GM23338 (cell line): ENCODE data around the gene SYT7. TPM values are rescaled to one million over a fixed set of nuclear protein-coding genes. Genes with fewer than 3 reads are reported as not detected.

Source experiments
- ATAC-seq: fragments of 200-7000 bp; cut with Tn5 transposase; 3 replicates; pipeline ENCODE4 v1.9.1; 2020
- DNase-seq: peaks from one replicate; pipeline ENCODE4 v3.0.0-alpha.2; 2015; ENCODE audit warnings: low spot score
- H2AFZ ChIP-seq: fragments of 200-600 bp; sonication (generic); 2 replicates; pipeline ENCODE4 v1.8.0; 2016; ENCODE audit warnings: antibody characterized with exemption, mild to moderate bottlenecking, moderate library complexity
- H3F3A ChIP-seq: fragments of 200-600 bp; sonication (generic); replicated peaks from 2 replicates; pipeline ENCODE4 v1.8.0; 2017; ENCODE audit warnings: antibody characterized with exemption, mixed run types, low read depth
- H3K27ac ChIP-seq: fragments of 200-600 bp; sonication (generic); 2 replicates; pipeline ENCODE4 v1.6.1; 2016; ENCODE audit warnings: low read depth
- H3K27me3 ChIP-seq: fragments of 200-600 bp; sonication (generic); 2 replicates; pipeline ENCODE4 v1.8.0; 2016; ENCODE audit warnings: mild to moderate bottlenecking, mixed run types, moderate library complexity; ENCODE audit not compliant: insufficient read depth
- H3K36me3 ChIP-seq: fragments of 200-600 bp; sonication (generic); 2 replicates; pipeline ENCODE4 v1.8.0; 2016; ENCODE audit warnings: mild to moderate bottlenecking; ENCODE audit not compliant: insufficient read depth
- H3K4me1 ChIP-seq: fragments of 200-600 bp; sonication (generic); 2 replicates; pipeline ENCODE4 v1.8.0; 2016; ENCODE audit warnings: mild to moderate bottlenecking, moderate library complexity; ENCODE audit not compliant: insufficient read depth
- H3K4me2 ChIP-seq: fragments of 200-600 bp; sonication (generic); 2 replicates; pipeline ENCODE4 v1.7.1; 2017; ENCODE audit warnings: mixed run types
- H3K4me3 ChIP-seq: fragments of 200-600 bp; sonication (generic); 2 replicates; pipeline ENCODE4 v1.6.1; 2016; ENCODE audit warnings: mixed run types
- H3K79me2 ChIP-seq: fragments of 200-600 bp; sonication (generic); replicated peaks from 2 replicates; pipeline ENCODE4 v1.8.0; 2017; ENCODE audit warnings: mild to moderate bottlenecking; ENCODE audit not compliant: insufficient read depth
- H3K9me2 ChIP-seq: fragments of 200-600 bp; sonication (generic); 2 replicates; pipeline ENCODE4 v1.8.0; 2017; ENCODE audit not compliant: insufficient read depth
- H4K20me1 ChIP-seq: fragments of 200-600 bp; sonication (generic); replicated peaks from 2 replicates; pipeline ENCODE4 v1.8.0; 2017; ENCODE audit warnings: mild to moderate bottlenecking; ENCODE audit not compliant: insufficient read depth
- H3K27ac Mint-ChIP-seq: 2 replicates; pipeline ENCODE4 v1.8.0; 2020; ENCODE audit warnings: inconsistent platforms, mild to moderate bottlenecking, moderate library complexity, mixed read lengths
- H3K27me3 Mint-ChIP-seq: 3 replicates; pipeline ENCODE4 v1.8.0; 2022; ENCODE audit warnings: low read depth, mild to moderate bottlenecking, moderate library complexity, mixed read lengths, inconsistent platforms; ENCODE audit not compliant: insufficient read depth, poor library complexity
- H3K36me3 Mint-ChIP-seq: 3 replicates; pipeline ENCODE4 v1.8.0; 2021; ENCODE audit warnings: low read depth, mild to moderate bottlenecking, inconsistent platforms, moderate library complexity, mixed read lengths
- H3K4me1 Mint-ChIP-seq: 3 replicates; pipeline ENCODE4 v1.8.0; 2020; ENCODE audit warnings: mild to moderate bottlenecking, inconsistent platforms, mixed read lengths
- H3K4me3 Mint-ChIP-seq: 3 replicates; pipeline ENCODE4 v1.8.0; 2021; ENCODE audit warnings: moderate library complexity, mild to moderate bottlenecking, inconsistent platforms, mixed read lengths
- H3K9me3 Mint-ChIP-seq: 3 replicates; pipeline ENCODE4 v1.8.0; 2020; ENCODE audit warnings: moderate library complexity, mild to moderate bottlenecking, inconsistent platforms, mixed read lengths
- CREB1 ChIP-seq: fragments of 250-450 bp; sonication (Bioruptor Pico); IDR thresholded peaks from 2 replicates; pipeline ENCODE4 v1.5.0; 2020; ENCODE audit warnings: low read depth, mild to moderate bottlenecking, moderate library complexity
- JUNB ChIP-seq: IDR thresholded peaks from one replicate; pipeline ENCODE4 v1.6.1; 2016; ENCODE audit warnings: antibody characterized with exemption; ENCODE audit not compliant: unreplicated experiment
- NANOG ChIP-seq: IDR thresholded peaks from 2 replicates; pipeline ENCODE4 v1.6.1; 2016; ENCODE audit warnings: antibody characterized with exemption, borderline replicate concordance
- POLR2AphosphoS5 ChIP-seq: IDR thresholded peaks from 2 replicates; pipeline ENCODE4 v1.6.1; 2016; ENCODE audit warnings: antibody characterized with exemption, low read depth
- STAT1 ChIP-seq: IDR thresholded peaks from one replicate; pipeline ENCODE4 v1.6.1; 2016; ENCODE audit warnings: antibody characterized with exemption; ENCODE audit not compliant: unreplicated experiment
- ZNF331 ChIP-seq: fragments of 250-450 bp; sonication (Bioruptor Pico); IDR thresholded peaks from 2 replicates; pipeline ENCODE4 v1.5.0; 2020; ENCODE audit warnings: low read depth, mild to moderate bottlenecking, moderate library complexity
- polyA plus RNA-seq: library from polyadenylated mRNA; unstranded; fragments of >200 nt; fragmentation: Nextera tagmentation; extraction: Ambion mirVana; gene quantifications from 2 replicates; pipeline ENCODE4 v1.2.1, GENCODE V29; 2016
- total RNA-seq: library from RNA; depleted of rRNA; stranded (reverse); fragments of >200 nt; shearing (Covaris generic); gene quantifications from 2 replicates; pipeline ENCODE4 v1.2.3, GENCODE V29; 2014
- TF ChIP-seq, protein P1 (sequence below), 2 experiments: fragments of 200-600 bp in 1 of 2; sonication (generic) in 1 of 2; conservative IDR thresholded peaks; 2 replicates each; pipeline versions ENCODE4 v1.5.1 to v1.6.1; 2016 to 2017; ENCODE audit warnings: antibody characterized with exemption in 2 of 2, low read depth in 2 of 2, mild to moderate bottlenecking in 2 of 2, moderate library complexity in 1 of 2
- TF ChIP-seq, protein P2 (sequence below): IDR thresholded peaks from 2 replicates; pipeline ENCODE4 v1.6.1; 2016; ENCODE audit warnings: antibody characterized with exemption
- TF ChIP-seq, protein P3 (sequence below): IDR thresholded peaks from one replicate; pipeline ENCODE4 v1.6.1; 2018; ENCODE audit warnings: antibody characterized with exemption; ENCODE audit not compliant: unreplicated experiment

Gene SYT7
- total and polyA plus RNA-seq, 2 experiments from 2014 or later = 1.6 to 10.3 TPM

DNA sequence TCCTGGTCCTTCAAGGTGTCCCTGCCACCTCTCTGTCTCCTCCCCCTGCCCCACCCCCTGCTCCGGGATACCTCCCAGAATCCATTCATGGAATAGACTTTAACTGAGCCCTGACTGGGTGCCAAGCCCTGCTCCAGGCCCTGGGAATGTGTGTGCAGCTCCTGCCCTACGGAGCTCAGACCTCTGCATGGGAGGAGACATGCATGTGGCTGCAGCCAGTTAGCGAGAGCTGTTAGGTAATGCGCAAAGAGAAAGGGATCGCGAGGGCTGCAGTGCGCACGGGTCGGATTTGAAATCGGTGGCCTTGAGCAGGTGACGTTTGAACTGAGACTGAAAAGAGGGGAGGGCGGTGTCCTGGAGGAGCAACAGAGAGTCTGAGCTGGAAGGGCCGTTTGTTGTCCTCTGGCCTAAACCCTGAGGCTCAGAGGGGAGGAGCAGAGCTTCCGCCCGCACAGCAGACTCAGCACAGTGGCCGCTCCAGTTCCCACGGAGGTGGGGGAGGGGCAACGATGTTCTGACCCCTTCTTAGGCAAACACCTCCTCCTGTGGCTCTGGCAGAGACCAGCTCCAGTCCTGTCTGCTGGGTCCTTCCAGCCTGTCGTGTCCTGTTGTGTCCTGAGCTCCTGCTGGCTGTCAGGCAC, 92.1 kb downstream of the SYT7 start:
- peak; percentile 58 for ATAC-seq
- Histone ChIP-seq H3K27ac (no peak overlapping the region), H3K79me2 (no peaks in the 10 kb centered on the region), H3F3A (0 out of 2 replicates have a peak, but pooled peaks cover 6% of the 10 kb centered on the region), H3K4me3 (peak overlapping the region; percentile 42), H3K4me1 (peaks cover 20% of the 10 kb centered on the region), H3K4me2 (peak overlapping the region; percentile 75), H3K27me3 (no peaks in the 10 kb centered on the region), H4K20me1 (no peaks in the 10 kb centered on the region), H2AFZ (peak overlapping the region; percentile 96), H3K36me3 (no peaks in the 10 kb centered on the region), H3K9me2 (no peaks in the 10 kb centered on the region)
- Mint-ChIP-seq H3K9me3 (no peaks in the 10 kb centered on the region), H3K4me1 (peaks cover 29% of the 10 kb centered on the region), H3K27me3 (peaks cover 23% of the 10 kb centered on the region), H3K27ac (peak overlapping the region; percentile 32; the same call in 1 of the 2 replicates), H3K4me3 (peak overlapping the region; percentile 52), H3K36me3 (no peaks in the 10 kb centered on the region)
- TF ChIP-seq JUNB (no peak), ZNF331 (CRISPR knock-in tag) (no peak), CREB1 (CRISPR knock-in tag) (no peak), STAT1 (no peak), NANOG (no peak), POLR2AphosphoS5 (no peak)
- TF ChIP-seq, protein P1, sequence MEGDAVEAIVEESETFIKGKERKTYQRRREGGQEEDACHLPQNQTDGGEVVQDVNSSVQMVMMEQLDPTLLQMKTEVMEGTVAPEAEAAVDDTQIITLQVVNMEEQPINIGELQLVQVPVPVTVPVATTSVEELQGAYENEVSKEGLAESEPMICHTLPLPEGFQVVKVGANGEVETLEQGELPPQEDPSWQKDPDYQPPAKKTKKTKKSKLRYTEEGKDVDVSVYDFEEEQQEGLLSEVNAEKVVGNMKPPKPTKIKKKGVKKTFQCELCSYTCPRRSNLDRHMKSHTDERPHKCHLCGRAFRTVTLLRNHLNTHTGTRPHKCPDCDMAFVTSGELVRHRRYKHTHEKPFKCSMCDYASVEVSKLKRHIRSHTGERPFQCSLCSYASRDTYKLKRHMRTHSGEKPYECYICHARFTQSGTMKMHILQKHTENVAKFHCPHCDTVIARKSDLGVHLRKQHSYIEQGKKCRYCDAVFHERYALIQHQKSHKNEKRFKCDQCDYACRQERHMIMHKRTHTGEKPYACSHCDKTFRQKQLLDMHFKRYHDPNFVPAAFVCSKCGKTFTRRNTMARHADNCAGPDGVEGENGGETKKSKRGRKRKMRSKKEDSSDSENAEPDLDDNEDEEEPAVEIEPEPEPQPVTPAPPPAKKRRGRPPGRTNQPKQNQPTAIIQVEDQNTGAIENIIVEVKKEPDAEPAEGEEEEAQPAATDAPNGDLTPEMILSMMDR (conservative IDR thresholded peaks at IDR 0.05; ENCODE audit: low read depth in 2 of 2) = no peak
- TF ChIP-seq, protein P2, sequence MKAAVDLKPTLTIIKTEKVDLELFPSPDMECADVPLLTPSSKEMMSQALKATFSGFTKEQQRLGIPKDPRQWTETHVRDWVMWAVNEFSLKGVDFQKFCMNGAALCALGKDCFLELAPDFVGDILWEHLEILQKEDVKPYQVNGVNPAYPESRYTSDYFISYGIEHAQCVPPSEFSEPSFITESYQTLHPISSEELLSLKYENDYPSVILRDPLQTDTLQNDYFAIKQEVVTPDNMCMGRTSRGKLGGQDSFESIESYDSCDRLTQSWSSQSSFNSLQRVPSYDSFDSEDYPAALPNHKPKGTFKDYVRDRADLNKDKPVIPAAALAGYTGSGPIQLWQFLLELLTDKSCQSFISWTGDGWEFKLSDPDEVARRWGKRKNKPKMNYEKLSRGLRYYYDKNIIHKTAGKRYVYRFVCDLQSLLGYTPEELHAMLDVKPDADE = no peak
- TF ChIP-seq, protein P3, sequence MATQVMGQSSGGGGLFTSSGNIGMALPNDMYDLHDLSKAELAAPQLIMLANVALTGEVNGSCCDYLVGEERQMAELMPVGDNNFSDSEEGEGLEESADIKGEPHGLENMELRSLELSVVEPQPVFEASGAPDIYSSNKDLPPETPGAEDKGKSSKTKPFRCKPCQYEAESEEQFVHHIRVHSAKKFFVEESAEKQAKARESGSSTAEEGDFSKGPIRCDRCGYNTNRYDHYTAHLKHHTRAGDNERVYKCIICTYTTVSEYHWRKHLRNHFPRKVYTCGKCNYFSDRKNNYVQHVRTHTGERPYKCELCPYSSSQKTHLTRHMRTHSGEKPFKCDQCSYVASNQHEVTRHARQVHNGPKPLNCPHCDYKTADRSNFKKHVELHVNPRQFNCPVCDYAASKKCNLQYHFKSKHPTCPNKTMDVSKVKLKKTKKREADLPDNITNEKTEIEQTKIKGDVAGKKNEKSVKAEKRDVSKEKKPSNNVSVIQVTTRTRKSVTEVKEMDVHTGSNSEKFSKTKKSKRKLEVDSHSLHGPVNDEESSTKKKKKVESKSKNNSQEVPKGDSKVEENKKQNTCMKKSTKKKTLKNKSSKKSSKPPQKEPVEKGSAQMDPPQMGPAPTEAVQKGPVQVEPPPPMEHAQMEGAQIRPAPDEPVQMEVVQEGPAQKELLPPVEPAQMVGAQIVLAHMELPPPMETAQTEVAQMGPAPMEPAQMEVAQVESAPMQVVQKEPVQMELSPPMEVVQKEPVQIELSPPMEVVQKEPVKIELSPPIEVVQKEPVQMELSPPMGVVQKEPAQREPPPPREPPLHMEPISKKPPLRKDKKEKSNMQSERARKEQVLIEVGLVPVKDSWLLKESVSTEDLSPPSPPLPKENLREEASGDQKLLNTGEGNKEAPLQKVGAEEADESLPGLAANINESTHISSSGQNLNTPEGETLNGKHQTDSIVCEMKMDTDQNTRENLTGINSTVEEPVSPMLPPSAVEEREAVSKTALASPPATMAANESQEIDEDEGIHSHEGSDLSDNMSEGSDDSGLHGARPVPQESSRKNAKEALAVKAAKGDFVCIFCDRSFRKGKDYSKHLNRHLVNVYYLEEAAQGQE = no peak
- peak; percentile 68 for DNase-seq
